Psoas muscle (tissue), 8 donors: Measurements from ENCODE around the gene HTR2A. TPM values are rescaled to one million over a fixed set of nuclear protein-coding genes. Genes with fewer than 3 reads are reported as not detected.

ENCODE experiments used
- ATAC-seq, 4 donors: fragments of 200-7000 bp; cut with Tn5 transposase; one replicate each; pipeline ENCODE4 v1.9.1; 2020; ENCODE audit warnings: moderate library complexity in 3 of 4, mild to moderate bottlenecking in 2 of 4
- DNase-seq, 2 donors: peaks; one replicate each; pipeline ENCODE4 v3.0.0-alpha.2; 2020
- H3K27ac ChIP-seq: fragments of 200-600 bp; one replicate; pipeline ENCODE4 v1.8.0; 2022
- H3K27me3 ChIP-seq, 3 donors: fragments of 200-600 bp in 1 of 3; one replicate each; pipeline versions ENCODE4 v1.6.1 to v1.8.0; 2013 to 2022; ENCODE audit warnings: low read length in 2 of 3, mild to moderate bottlenecking in 2 of 3, moderate library complexity in 1 of 3; ENCODE audit not compliant: insufficient read depth in 3 of 3
- H3K36me3 ChIP-seq, 2 donors: fragments of 200-600 bp in 1 of 2; one replicate each; pipeline versions ENCODE4 v1.6.1 to v1.8.0; 2013 to 2022; ENCODE audit warnings: low read depth in 1 of 2, mild to moderate bottlenecking in 1 of 2, moderate library complexity in 1 of 2; ENCODE audit not compliant: insufficient read depth in 1 of 2
- H3K4me1 ChIP-seq: fragments of 200-600 bp; one replicate; pipeline ENCODE4 v1.8.0; 2022
- H3K4me3 ChIP-seq: fragments of 200-600 bp; one replicate; pipeline ENCODE4 v1.8.0; 2022; ENCODE audit warnings: mild to moderate bottlenecking
- H3K9me3 ChIP-seq: fragments of 200-600 bp; one replicate; pipeline ENCODE4 v1.8.0; 2022
- CTCF ChIP-seq: fragments of 200-600 bp; IDR thresholded peaks from one replicate; pipeline ENCODE4 v1.8.0; 2022; ENCODE audit warnings: antibody characterized with exemption
- WGBS, 3 donors: extraction: QIAGEN DNeasy Blood & Tissue Kit; methylation state at CpG; one replicate each; pipeline versions ENCODE4 v1.1.6 to v1.1.7; 2013; 5-methylcytosine and 5-hydroxymethylcytosine counted together
- intact Hi-C, 2 donors: fragments of 100-400 bp; cut with DNase I; formaldehyde crosslinking; loops; one replicate each; pipeline versions ENCODE4 v1.11.0 to v1.14.2; 2022
- polyA plus RNA-seq, 3 donors: library from polyadenylated mRNA; stranded (reverse); fragments of 200-250 nt; gene quantifications; one replicate each; pipeline ENCODE4 v1.2.3, GENCODE V29; 2013
- total RNA-seq, 4 donors: library from RNA; stranded (reverse); fragmentation: NEBNext Ultra II Directional in 2 of 4; extraction: Animal tissue kit (Norgen Biotek cat#: 25700) in 2 of 4; gene quantifications; one replicate each; pipeline versions ENCODE4 v1.2.1 to v1.2.4, GENCODE V29; 2021 to 2023
- donor health status: healthy with polysubstance abuse.
- donor health status: DM: no; HTN: no; CAD: no; lungs with moderate emphysema.
- donor health status: Bipolar disorder and iron deficiency.
- donor health status: healthy.
- donor health status: DM: yes; HTN: yes; CAD: no.
- donor health status: DM: no; HTN: no; CAD: no.
- donor health status: DM: no; HTN: no; CAD: no.
- donor health status: DM: yes; HTN: yes; CAD: no.

Gene HTR2A
- total and polyA plus RNA-seq, 7 donors: 0.04 to 0.08 (median 0.04) TPM; not detected in 4

GRCh38 chr13:46831588-46832194 is 65.2 kb downstream of the HTR2A start:
- DNase-seq (no peak), ATAC-seq (peak in 1 of 4 donors; percentile 42)
- no peaks in the 10 kb centered on the region for H3K36me3 ChIP-seq
- peak; percentile 76 for TF ChIP-seq CTCF
- no peaks in the 10 kb centered on the region for H3K4me1 ChIP-seq
- WGBS, 3 donors: 19 to 20% (median 20%) methylated on average over 5 of the region's 5 CpGs
- H3K27me3 ChIP-seq: no peaks in the 10 kb centered on the region
- H3K4me3 ChIP-seq: no peak overlapping the region
- H3K27ac ChIP-seq: no peak overlapping the region
- intact Hi-C loops: loop anchor here (2.0 kb wide), 2 partner anchors 941 to 943 kb away; no protein-coding TSS in a partner anchor
- H3K9me3 ChIP-seq: no peaks in the 10 kb centered on the region

- Histone ChIP-seq H3K9me3 (no peaks in the 10 kb centered on the region), H3K36me3 (no peaks in the 10 kb centered on the region), H3K4me1 (no peaks in the 10 kb centered on the region), H3K4me3 (no peak overlapping the region), H3K27ac (no peak overlapping the region), H3K27me3 (no peaks in the 10 kb centered on the region)
- intact Hi-C loops: no loop called here
- ATAC-seq (no peak), DNase-seq (no peak)
- TF ChIP-seq CTCF: no peak
Measured at GRCh38 chr13:46830405-46831005, 66.3 kb downstream of the HTR2A start.

- TF ChIP-seq CTCF: no peak
- no peak overlapping the region for H3K4me3 ChIP-seq
- no peaks in the 10 kb centered on the region for H3K9me3 ChIP-seq
- no peaks in the 10 kb centered on the region for H3K4me1 ChIP-seq
- 59 to 81% (median 66%) methylated on average over 2 of the region's 2 CpGs for WGBS, 3 donors
- DNase-seq (no peak), ATAC-seq (no peak)
- H3K27ac ChIP-seq: no peak overlapping the region
- H3K27me3 ChIP-seq: peaks cover 0 to 8% (median 0%) of the 10 kb centered on the region in 3 donors
- intact Hi-C loops: no loop called here
- no peaks in the 10 kb centered on the region for H3K36me3 ChIP-seq
Measured at GRCh38 chr13:46822551-46822950, 74.3 kb downstream of the HTR2A start.

- 66 to 74% (median 69%) methylated on average over 13 of the region's 13 CpGs for WGBS, 3 donors
- H3K4me1 ChIP-seq: no peaks in the 10 kb centered on the region
- no peak overlapping the region for H3K4me3 ChIP-seq
- ATAC-seq (no peak), DNase-seq (no peak)
- no peaks in the 10 kb centered on the region for H3K9me3 ChIP-seq
- H3K27me3 ChIP-seq: peaks cover 0 to 8% (median 0%) of the 10 kb centered on the region in 3 donors
- H3K36me3 ChIP-seq: no peaks in the 10 kb centered on the region
- TF ChIP-seq CTCF: no peak
- intact Hi-C loops: no loop called here
- no peak overlapping the region for H3K27ac ChIP-seq
Measured at GRCh38 chr13:46817838-46818476, 78.9 kb downstream of the HTR2A start.
